ENCODE results near the gene SV2C.

The SV2C gene

DNA sequence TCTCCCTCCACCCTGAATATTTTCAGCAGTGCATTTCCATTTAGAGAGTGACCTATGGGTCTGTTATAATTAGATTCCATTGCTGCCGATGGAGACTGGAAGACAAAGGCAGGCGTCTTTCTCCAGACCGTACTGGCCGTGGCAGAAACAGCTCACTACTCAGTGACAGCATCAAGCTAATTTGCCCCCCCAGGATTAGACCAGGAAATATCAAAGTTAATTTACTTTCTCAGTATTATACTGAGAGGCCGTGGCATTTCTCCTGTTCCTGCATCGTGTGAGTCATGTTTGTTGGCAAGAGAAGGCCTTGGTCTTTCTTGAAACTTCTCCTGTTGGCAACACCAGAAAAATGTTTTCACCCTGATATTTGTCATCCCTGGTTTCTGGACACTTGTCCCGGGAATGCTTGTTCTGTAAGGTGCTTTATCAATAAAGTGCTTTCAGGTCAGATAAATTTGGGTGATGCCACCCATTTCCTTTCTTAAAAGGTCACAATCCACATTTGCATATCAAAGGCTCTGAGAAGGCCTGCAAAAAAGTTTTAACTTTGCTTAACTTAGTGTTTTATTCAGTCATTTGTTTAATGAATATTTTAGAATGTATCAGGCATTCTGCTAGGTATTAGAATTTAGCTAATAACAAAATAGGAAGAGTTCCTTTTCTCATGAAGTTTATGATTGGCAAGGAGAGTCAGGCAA, 28.4 kb downstream of the SV2C start:
- ATAC-seq, result peak; percentile 64
- no peak for TF ChIP-seq ZNF8 (CRISPR knock-in tag; IDR thresholded peaks at IDR 0.05)
- peak; percentile 72 for TF ChIP-seq ISL1 (CRISPR knock-in tag; IDR thresholded peaks at IDR 0.05)
- TF ChIP-seq, protein P1, sequence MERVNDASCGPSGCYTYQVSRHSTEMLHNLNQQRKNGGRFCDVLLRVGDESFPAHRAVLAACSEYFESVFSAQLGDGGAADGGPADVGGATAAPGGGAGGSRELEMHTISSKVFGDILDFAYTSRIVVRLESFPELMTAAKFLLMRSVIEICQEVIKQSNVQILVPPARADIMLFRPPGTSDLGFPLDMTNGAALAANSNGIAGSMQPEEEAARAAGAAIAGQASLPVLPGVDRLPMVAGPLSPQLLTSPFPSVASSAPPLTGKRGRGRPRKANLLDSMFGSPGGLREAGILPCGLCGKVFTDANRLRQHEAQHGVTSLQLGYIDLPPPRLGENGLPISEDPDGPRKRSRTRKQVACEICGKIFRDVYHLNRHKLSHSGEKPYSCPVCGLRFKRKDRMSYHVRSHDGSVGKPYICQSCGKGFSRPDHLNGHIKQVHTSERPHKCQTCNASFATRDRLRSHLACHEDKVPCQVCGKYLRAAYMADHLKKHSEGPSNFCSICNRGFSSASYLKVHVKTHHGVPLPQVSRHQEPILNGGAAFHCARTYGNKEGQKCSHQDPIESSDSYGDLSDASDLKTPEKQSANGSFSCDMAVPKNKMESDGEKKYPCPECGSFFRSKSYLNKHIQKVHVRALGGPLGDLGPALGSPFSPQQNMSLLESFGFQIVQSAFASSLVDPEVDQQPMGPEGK (CRISPR knock-in tag; IDR thresholded peaks at IDR 0.05; ENCODE audit: borderline replicate concordance), result peak; percentile 90; the same call in 1 of the 2 replicates

DNA sequence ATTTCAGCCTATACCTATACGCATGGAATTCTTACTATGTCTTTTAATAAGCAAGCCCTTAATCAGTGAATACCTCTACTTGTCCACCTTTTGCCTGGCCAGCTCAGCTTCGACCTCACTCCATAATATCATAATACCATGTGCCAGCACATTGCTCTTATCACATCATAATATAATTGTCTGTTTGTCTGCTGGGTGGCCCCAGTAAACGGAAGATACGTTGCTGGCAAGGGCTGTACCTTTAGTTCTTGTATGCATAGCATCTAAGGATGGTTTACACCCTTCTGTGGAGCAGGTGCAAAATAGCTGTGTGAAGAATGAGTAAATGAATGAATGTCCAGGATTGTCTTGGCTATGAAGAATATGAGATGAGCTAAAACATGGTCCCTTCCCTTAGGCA, 29.9 kb downstream of the SV2C start:
- TF ChIP-seq ZFP3 (CRISPR knock-in tag; IDR thresholded peaks at IDR 0.05) (no peak), SNAI2 (CRISPR knock-in tag; IDR thresholded peaks at IDR 0.05) (no peak), RARB (CRISPR knock-in tag; IDR thresholded peaks at IDR 0.05) (no peak), ISL1 (CRISPR knock-in tag; IDR thresholded peaks at IDR 0.05) (no peak), ZC3H10 (CRISPR knock-in tag; IDR thresholded peaks at IDR 0.05) (no peak), ARNTL (CRISPR knock-in tag; IDR thresholded peaks at IDR 0.05; ENCODE audit: borderline replicate concordance, low read depth) (no peak), ZNF70 (CRISPR knock-in tag; IDR thresholded peaks at IDR 0.05) (no peak), BACH2 (CRISPR knock-in tag; IDR thresholded peaks at IDR 0.05; ENCODE audit: borderline replicate concordance) (no peak), ESRRG (CRISPR knock-in tag; IDR thresholded peaks at IDR 0.05) (no peak), ZFP30 (CRISPR knock-in tag; IDR thresholded peaks at IDR 0.05) (no peak), ZNF8 (CRISPR knock-in tag; IDR thresholded peaks at IDR 0.05) (no peak)
- TF ChIP-seq, protein P2, sequence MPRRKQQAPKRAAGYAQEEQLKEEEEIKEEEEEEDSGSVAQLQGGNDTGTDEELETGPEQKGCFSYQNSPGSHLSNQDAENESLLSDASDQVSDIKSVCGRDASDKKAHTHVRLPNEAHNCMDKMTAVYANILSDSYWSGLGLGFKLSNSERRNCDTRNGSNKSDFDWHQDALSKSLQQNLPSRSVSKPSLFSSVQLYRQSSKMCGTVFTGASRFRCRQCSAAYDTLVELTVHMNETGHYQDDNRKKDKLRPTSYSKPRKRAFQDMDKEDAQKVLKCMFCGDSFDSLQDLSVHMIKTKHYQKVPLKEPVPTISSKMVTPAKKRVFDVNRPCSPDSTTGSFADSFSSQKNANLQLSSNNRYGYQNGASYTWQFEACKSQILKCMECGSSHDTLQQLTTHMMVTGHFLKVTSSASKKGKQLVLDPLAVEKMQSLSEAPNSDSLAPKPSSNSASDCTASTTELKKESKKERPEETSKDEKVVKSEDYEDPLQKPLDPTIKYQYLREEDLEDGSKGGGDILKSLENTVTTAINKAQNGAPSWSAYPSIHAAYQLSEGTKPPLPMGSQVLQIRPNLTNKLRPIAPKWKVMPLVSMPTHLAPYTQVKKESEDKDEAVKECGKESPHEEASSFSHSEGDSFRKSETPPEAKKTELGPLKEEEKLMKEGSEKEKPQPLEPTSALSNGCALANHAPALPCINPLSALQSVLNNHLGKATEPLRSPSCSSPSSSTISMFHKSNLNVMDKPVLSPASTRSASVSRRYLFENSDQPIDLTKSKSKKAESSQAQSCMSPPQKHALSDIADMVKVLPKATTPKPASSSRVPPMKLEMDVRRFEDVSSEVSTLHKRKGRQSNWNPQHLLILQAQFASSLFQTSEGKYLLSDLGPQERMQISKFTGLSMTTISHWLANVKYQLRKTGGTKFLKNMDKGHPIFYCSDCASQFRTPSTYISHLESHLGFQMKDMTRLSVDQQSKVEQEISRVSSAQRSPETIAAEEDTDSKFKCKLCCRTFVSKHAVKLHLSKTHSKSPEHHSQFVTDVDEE (CRISPR knock-in tag; IDR thresholded peaks at IDR 0.05), result no peak
- ATAC-seq, result no peak

DNA sequence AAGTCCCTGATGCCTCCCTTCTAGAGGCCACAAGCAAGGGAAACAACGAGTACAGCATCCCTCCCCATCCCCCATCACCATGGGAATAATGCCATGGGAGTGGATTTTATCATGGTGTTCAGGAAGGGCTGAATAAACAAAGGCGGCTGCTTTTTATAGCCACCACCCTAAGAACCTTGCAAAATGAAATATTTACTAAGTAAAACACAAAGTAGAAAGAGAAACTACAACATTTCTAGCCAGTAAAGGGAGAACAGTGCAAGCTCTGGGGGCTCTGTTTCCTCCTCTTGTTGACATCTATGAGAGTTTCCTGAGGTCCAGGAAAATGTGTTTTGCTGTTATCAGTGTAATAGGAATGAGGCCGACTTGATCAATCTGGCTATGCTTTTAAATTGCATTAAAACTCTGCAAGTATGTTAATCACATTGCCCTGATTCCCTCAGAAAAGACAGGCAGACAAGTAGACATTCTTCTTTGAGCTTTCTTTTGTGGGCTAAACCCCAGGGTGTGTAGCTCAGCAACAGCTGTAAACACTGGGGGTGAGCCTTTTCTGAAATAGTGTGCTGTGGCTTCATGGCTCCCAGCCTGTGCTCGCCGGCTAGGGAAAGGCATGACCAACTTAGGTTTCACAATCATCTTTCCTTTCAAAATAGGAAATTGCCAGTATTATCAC, 31.1 kb downstream of the SV2C start:
- ATAC-seq, result no peak; the same call in 2 of the 3 replicates
- TF ChIP-seq ISL1 (CRISPR knock-in tag; IDR thresholded peaks at IDR 0.05) (peak; percentile 78), ZFP3 (CRISPR knock-in tag; IDR thresholded peaks at IDR 0.05) (0 out of 2 replicates have a peak, but pooled peaks have one; percentile 11), ZFP30 (CRISPR knock-in tag; IDR thresholded peaks at IDR 0.05) (no peak), RARB (CRISPR knock-in tag; IDR thresholded peaks at IDR 0.05) (no peak), TCF4 (CRISPR knock-in tag; IDR thresholded peaks at IDR 0.05; ENCODE audit: borderline replicate concordance) (peak; percentile 76), SNAI2 (CRISPR knock-in tag; IDR thresholded peaks at IDR 0.05) (peak; percentile 54; the same call in 1 of the 2 replicates), TOX (CRISPR knock-in tag; IDR thresholded peaks at IDR 0.05; ENCODE audit: borderline replicate concordance) (no peak)
- TF ChIP-seq, protein P2 (CRISPR knock-in tag; IDR thresholded peaks at IDR 0.05), result peak; percentile 79

DNA sequence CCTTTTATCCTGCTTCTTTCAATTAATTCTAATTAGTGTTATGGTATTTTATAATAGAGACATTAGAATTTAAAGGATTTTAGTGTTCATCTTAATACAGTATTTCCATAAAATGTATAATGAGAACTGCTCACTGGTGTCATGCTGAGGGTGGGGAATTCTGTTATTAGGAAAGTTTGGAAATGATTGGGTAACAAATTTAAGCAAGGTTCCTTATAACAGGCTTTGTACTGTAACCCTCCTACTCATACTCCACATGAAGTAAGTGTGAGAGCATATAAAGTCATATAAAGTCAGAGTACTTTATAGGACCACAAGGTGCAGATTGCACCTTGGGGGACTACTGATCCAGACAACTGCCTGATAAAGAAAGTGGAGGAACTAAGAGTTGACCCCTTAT, 42.2 kb downstream of the SV2C start:
- TF ChIP-seq TCF4 (CRISPR knock-in tag; IDR thresholded peaks at IDR 0.05; ENCODE audit: borderline replicate concordance) (no peak), ZNF8 (CRISPR knock-in tag; IDR thresholded peaks at IDR 0.05) (no peak), ZFP30 (CRISPR knock-in tag; IDR thresholded peaks at IDR 0.05) (no peak)
- TF ChIP-seq, protein P1 (CRISPR knock-in tag; IDR thresholded peaks at IDR 0.05; ENCODE audit: borderline replicate concordance), result no peak
- TF ChIP-seq, protein P3, sequence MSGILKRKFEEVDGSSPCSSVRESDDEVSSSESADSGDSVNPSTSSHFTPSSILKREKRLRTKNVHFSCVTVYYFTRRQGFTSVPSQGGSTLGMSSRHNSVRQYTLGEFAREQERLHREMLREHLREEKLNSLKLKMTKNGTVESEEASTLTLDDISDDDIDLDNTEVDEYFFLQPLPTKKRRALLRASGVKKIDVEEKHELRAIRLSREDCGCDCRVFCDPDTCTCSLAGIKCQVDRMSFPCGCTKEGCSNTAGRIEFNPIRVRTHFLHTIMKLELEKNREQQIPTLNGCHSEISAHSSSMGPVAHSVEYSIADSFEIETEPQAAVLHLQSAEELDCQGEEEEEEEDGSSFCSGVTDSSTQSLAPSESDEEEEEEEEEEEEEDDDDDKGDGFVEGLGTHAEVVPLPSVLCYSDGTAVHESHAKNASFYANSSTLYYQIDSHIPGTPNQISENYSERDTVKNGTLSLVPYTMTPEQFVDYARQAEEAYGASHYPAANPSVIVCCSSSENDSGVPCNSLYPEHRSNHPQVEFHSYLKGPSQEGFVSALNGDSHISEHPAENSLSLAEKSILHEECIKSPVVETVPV (CRISPR knock-in tag; IDR thresholded peaks at IDR 0.05), result no peak
- ATAC-seq, result no peak

All from SK-N-SH treated with all-trans-retinoic acid at 6 μM for 48 hours (cell line).